Activated CD8-positive, alpha-beta T cell treated with anti-CD3 and anti-CD28 coated beads for 36 hours (primary cell): ENCODE measurements around the gene AMBRA1. TPM values are rescaled to one million over a fixed set of nuclear protein-coding genes. Genes with fewer than 3 reads are reported as not detected.

ENCODE experiments used
- ATAC-seq: fragments of 200-7000 bp; cut with Tn5 transposase; one replicate; pipeline ENCODE4 v1.10.0; 2021; ENCODE audit warnings: mild to moderate bottlenecking, moderate library complexity
- CTCF ChIA-PET: fragments of 350-600 bp; sonication (Branson Sonifier 250); formaldehyde crosslinking; loops from one replicate; lab custom pipeline; 2021; ENCODE audit warnings: antibody characterized with exemption; lab: Charles Lee
- POLR2A ChIA-PET: fragments of 350-600 bp; sonication (Branson Sonifier 250); formaldehyde crosslinking; loops from one replicate; lab custom pipeline; 2021; ENCODE audit warnings: antibody characterized with exemption; lab: Charles Lee
- DNase-seq: peaks from one replicate; pipeline ENCODE4 v3.0.0-alpha.2; 2020
- H3K27ac Mint-ChIP-seq: one replicate; pipeline ENCODE4 v1.8.0; 2021; ENCODE audit warnings: mild to moderate bottlenecking, mixed read lengths
- H3K27me3 Mint-ChIP-seq: one replicate; pipeline ENCODE4 v1.8.0; 2021; ENCODE audit warnings: mixed read lengths
- H3K36me3 Mint-ChIP-seq: one replicate; pipeline ENCODE4 v1.8.0; 2021; ENCODE audit warnings: low read depth, mixed read lengths
- H3K4me1 Mint-ChIP-seq: one replicate; pipeline ENCODE4 v1.8.0; 2021; ENCODE audit warnings: low read depth, mixed read lengths
- H3K4me3 Mint-ChIP-seq: one replicate; pipeline ENCODE4 v1.8.0; 2021; ENCODE audit warnings: mild to moderate bottlenecking, moderate library complexity, mixed read lengths
- H3K9me3 Mint-ChIP-seq: one replicate; pipeline ENCODE4 v1.8.0; 2021; ENCODE audit warnings: mixed read lengths
- CTCF ChIP-seq: fragments of 200-600 bp; IDR thresholded peaks from one replicate; pipeline ENCODE4 v1.8.0; 2022; ENCODE audit warnings: antibody characterized with exemption, mild to moderate bottlenecking
- intact Hi-C: fragments of 100-400 bp; cut with micrococcal nuclease; formaldehyde crosslinking; loops from one replicate; pipeline ENCODE4 v1.10.0; 2022
- total RNA-seq, 2 experiments: library from RNA; stranded (reverse); gene quantifications; one replicate each; pipeline ENCODE4 v1.2.3, GENCODE V29; 2021

AMBRA1 gene
- total RNA-seq, 2 experiments from 2014 or later, result 24.0 to 24.1 TPM

GRCh38 chr11:46383404-46383758 lies 210.4 kb downstream of the AMBRA1 start:
- no peaks in the 10 kb centered on the region for H3K9me3 Mint-ChIP-seq
- POLR2A ChIA-PET, result interaction anchor here (0.9 to 1.1 kb wide), 2 partner anchors 9 to 27 kb away, joined by 3 to 4 read pairs; no protein-coding TSS in a partner anchor
- TF ChIP-seq CTCF, result no peak
- intact Hi-C loops, result no loop called here
- peaks cover 21% of the 10 kb centered on the region for H3K4me1 Mint-ChIP-seq
- ATAC-seq, result no peak
- CTCF ChIA-PET, result interaction anchor here (1.0 to 1.7 kb wide), 5 partner anchors 8 to 127 kb away, joined by 3 to 6 read pairs (median 3); partner anchors contain the start of gene CHRM4
- H3K27me3 Mint-ChIP-seq, result peaks cover 30% of the 10 kb centered on the region
- no peak overlapping the region for H3K27ac Mint-ChIP-seq
- H3K36me3 Mint-ChIP-seq, result no peaks in the 10 kb centered on the region
- H3K4me3 Mint-ChIP-seq, result no peak overlapping the region
- DNase-seq, result no peak

GRCh38 chr11:46382646-46383403 lies 211.0 kb downstream of the AMBRA1 start:
- ATAC-seq (no peak), DNase-seq (no peak)
- H3K4me3 Mint-ChIP-seq, result no peak overlapping the region
- intact Hi-C loops, result no loop called here
- peaks cover 17% of the 10 kb centered on the region for H3K4me1 Mint-ChIP-seq
- H3K36me3 Mint-ChIP-seq, result peaks cover 4% of the 10 kb centered on the region
- H3K27me3 Mint-ChIP-seq, result peaks cover 24% of the 10 kb centered on the region
- POLR2A ChIA-PET, result interaction anchor here (0.9 to 1.1 kb wide), 2 partner anchors 10 to 26 kb away, joined by 3 to 4 read pairs; no protein-coding TSS in a partner anchor
- H3K9me3 Mint-ChIP-seq, result no peaks in the 10 kb centered on the region
- CTCF ChIA-PET, result interaction anchor here (1.0 to 1.7 kb wide), 5 partner anchors 9 to 127 kb away, joined by 3 to 6 read pairs (median 3); partner anchors contain the start of gene CHRM4
- H3K27ac Mint-ChIP-seq, result no peak overlapping the region
- no peak for TF ChIP-seq CTCF

DNA sequence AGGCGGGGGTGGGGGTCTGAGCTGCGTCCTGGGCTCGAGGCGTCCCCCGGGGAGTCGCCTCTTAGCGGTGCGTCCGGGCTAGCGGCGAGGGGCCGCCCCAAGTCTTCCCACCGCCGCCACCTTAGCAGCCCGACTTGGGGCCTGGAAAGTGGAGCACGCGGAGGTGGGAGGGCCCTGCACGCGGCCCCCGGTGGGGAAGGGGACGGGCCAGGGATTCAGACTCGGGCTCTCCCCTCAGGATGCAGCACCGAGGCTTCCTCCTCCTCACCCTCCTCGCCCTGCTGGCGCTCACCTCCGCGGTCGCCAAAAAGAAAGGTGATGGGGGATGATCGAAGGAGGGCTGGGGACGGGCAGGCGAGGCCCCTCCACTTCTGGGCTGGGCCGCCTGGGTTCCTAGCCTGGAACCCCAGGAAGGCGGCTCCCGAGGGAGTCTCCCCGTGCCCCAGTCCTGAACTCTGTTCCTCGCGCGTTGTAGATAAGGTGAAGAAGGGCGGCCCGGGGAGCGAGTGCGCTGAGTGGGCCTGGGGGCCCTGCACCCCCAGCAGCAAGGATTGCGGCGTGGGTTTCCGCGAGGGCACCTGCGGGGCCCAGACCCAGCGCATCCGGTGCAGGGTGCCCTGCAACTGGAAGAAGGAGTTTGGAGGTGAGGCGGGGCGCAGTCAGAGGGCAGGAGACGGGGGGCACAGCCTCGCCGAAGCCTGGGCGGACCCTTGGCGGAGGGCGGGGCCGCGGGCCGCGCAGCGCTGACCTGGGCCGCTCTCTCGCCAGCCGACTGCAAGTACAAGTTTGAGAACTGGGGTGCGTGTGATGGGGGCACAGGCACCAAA lies 211.8 kb downstream of the AMBRA1 start:
- Mint-ChIP-seq H3K27ac (peak overlapping the region; percentile 16), H3K4me1 (peaks cover 15% of the 10 kb centered on the region), H3K36me3 (peaks cover 12% of the 10 kb centered on the region), H3K9me3 (no peaks in the 10 kb centered on the region), H3K4me3 (peak overlapping the region; percentile 65), H3K27me3 (peaks cover 20% of the 10 kb centered on the region)
- DNase-seq (peak; percentile 46), ATAC-seq (peak; percentile 25)
- ChIA-PET POLR2A (interaction anchor here (1.4 kb wide), 1 partner anchor 14 kb away, joined by 4 read pairs; no protein-coding TSS in a partner anchor), CTCF (interaction anchor here (1.1 to 1.7 kb wide), 2 partner anchors 8 to 10 kb away, joined by 4 to 6 read pairs; partner anchors contain the start of gene CHRM4)
- no peak for TF ChIP-seq CTCF
- intact Hi-C loops, result no loop called here

DNA sequence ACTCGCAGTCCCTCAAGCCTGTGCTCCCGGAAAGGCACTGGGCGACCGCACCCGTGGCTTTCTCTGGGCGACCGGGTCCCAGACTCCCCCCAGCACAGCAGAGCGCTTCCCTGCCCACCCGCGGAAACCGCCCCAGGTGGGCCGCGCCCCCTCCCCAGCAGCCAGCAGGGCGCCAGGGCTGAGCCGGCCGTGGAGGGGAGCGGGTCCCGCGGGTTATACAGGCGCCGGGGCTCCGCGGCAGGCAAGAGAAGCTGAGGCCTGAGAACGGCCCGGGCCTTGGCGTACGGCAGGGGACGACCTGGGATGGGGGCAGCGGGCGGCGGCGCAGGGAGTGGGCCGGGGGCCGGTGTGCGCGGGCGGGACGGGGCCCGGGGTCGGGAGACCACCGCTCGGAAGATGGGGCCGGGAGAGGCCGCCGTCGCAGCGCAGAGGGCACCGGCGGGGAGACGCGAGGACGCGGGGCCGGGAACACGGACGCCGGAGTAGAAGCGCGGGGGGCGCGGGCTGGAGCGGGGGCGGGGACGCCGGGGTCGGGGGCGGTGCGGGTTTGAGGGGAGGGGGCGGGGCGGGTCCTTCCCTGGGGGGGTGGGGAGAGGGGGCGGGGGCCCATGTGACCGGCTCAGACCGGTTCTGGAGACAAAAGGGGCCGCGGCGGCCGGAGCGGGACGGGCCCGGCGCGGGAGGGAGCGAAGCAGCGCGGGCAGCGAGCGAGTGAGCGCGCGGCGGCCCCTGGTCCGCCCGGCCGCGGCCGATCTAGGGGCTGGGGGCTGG lies 212.6 kb downstream of the AMBRA1 start, which contains the start of gene MDK:
Gene MDK (plus strand): TSS at position 622 of the 771 bp plus-strand sequence. CDS start 389 bp downstream, outside the sequence.
- DNase-seq (peak; percentile 38), ATAC-seq (peak; percentile 20)
- Mint-ChIP-seq H3K4me1 (peaks cover 15% of the 10 kb centered on the region), H3K27ac (peak within 1 kb of the TSS; percentile 70), H3K27me3 (peaks cover 12% of the 10 kb centered on the region), H3K36me3 (peaks cover 13% of the 10 kb centered on the region), H3K9me3 (no peaks in the 10 kb centered on the region), H3K4me3 (peak within 1 kb of the TSS; percentile 68)
- POLR2A ChIA-PET, result interaction anchor here (0.6 to 2.2 kb wide), 5 partner anchors 11 to 1340 kb away, joined by 3 to 7 read pairs (median 4); partner anchors contain the start of gene CHRM4
- intact Hi-C loops, result no loop called here
- no peak for TF ChIP-seq CTCF
- CTCF ChIA-PET, result interaction anchor here (0.9 to 4.6 kb wide), 3 partner anchors 8 to 73 kb away, joined by 3 to 22 read pairs (median 4); no protein-coding TSS in a partner anchor
